Natural killer cell (primary cell): ENCODE results near the gene SON. TPM values are rescaled to one million over a fixed set of nuclear protein-coding genes. Genes with fewer than 3 reads are reported as not detected.
"Not testable (repeated sequence)": the region's sequence is repeated elsewhere in the genome, so short reads cannot be mapped to it uniquely, and the experiment has no call there.

Experiments
- ATAC-seq, 3 donors: fragments of 150-1000 bp in 2 of 3; fragments of 200-7000 bp in 1 of 3; cut with Tn5 transposase; 1 replicate in 1 of 3; 2 replicates in 2 of 3; pipeline ENCODE4 v1.10.0; 2021; ENCODE audit warnings: mild to moderate bottlenecking in 2 of 3, moderate library complexity in 2 of 3
- DNase-seq, 2 donors: peaks; one replicate each; pipeline versions ENCODE4 v3.0.0 to v3.0.0-alpha.2; 2013 to 2021; ENCODE audit warnings: mixed read lengths in 1 of 2
- H3K27ac ChIP-seq: one replicate; pipeline ENCODE4 v1.5.1; 2013; ENCODE audit warnings: mild to moderate bottlenecking, low read length
- H3K27me3 ChIP-seq: one replicate; pipeline ENCODE4 v1.6.1; 2013; ENCODE audit warnings: low read length; ENCODE audit not compliant: control insufficient read depth, insufficient read depth
- H3K36me3 ChIP-seq: one replicate; pipeline ENCODE4 v1.6.1; 2013; ENCODE audit warnings: low read length; ENCODE audit not compliant: control insufficient read depth, insufficient read depth
- H3K4me1 ChIP-seq: one replicate; pipeline ENCODE4 v1.6.1; 2013; ENCODE audit warnings: low read length; ENCODE audit not compliant: control insufficient read depth, insufficient read depth
- H3K4me3 ChIP-seq: one replicate; pipeline ENCODE4 v1.5.1; 2013; ENCODE audit warnings: low read length
- H3K9me3 ChIP-seq: one replicate; pipeline ENCODE4 v1.6.1; 2013; ENCODE audit warnings: low read length; ENCODE audit not compliant: control insufficient read depth, insufficient read depth
- H3K27ac Mint-ChIP-seq, 2 donors: one replicate each; pipeline ENCODE4 v1.8.0; 2022; ENCODE audit warnings: mild to moderate bottlenecking in 2 of 2, mixed read lengths in 2 of 2, moderate library complexity in 1 of 2
- H3K27me3 Mint-ChIP-seq, 2 donors: one replicate each; pipeline ENCODE4 v1.8.0; 2022; ENCODE audit warnings: low read depth in 2 of 2, mixed read lengths in 2 of 2
- H3K36me3 Mint-ChIP-seq: one replicate; pipeline ENCODE4 v1.8.0; 2022; ENCODE audit warnings: mixed read lengths
- H3K4me1 Mint-ChIP-seq, 2 donors: one replicate each; pipeline ENCODE4 v1.8.0; 2022; ENCODE audit warnings: mixed read lengths in 2 of 2
- H3K4me3 Mint-ChIP-seq: one replicate; pipeline ENCODE4 v1.8.0; 2022; ENCODE audit warnings: mild to moderate bottlenecking, moderate library complexity, mixed read lengths
- H3K9me3 Mint-ChIP-seq, 2 donors: one replicate each; pipeline ENCODE4 v1.8.0; 2022; ENCODE audit warnings: mixed read lengths in 2 of 2
- CTCF ChIP-seq: fragments of 200-600 bp; IDR thresholded peaks from one replicate; pipeline ENCODE4 v1.8.0; 2022; ENCODE audit warnings: antibody characterized with exemption
- WGBS: methylation state at CpG from one replicate; pipeline ENCODE4 v1.1.7; 2013; ENCODE audit warnings: missing lambda C conversion rate; ENCODE audit not compliant: insufficient coverage; 5-methylcytosine and 5-hydroxymethylcytosine counted together
- intact Hi-C: fragments of 100-400 bp; cut with micrococcal nuclease; formaldehyde crosslinking; loops from one replicate; pipeline ENCODE4 v1.14.2; 2022
- total RNA-seq, 4 donors: library from RNA; stranded (reverse); fragments of 120-200 nt in 1 of 4; gene quantifications; one replicate each; pipeline versions ENCODE4 v1.2.3 to v1.2.4, GENCODE V29; 2013 to 2022

Gene SON
- total RNA-seq, 3 donors from 2014 or later (not counting 1 experiment from before 2014, with no cell fraction given): 348 to 442 (median 416) TPM

GRCh38 chr21:33496345-33496744 is 46.5 kb upstream of the SON start:
- H3K36me3 Mint-ChIP-seq: no peaks in the 10 kb centered on the region
- WGBS: 79% methylated on average over 7 of the region's 7 CpGs
- intact Hi-C loops: no loop called here

GRCh38 chr21:33505833-33506232 is 37.0 kb upstream of the SON start:
- H3K27ac Mint-ChIP-seq: no peak overlapping the region
- no peak for TF ChIP-seq CTCF
- H3K4me1 Mint-ChIP-seq: no peaks in the 10 kb centered on the region
- no peak overlapping the region for H3K4me3 ChIP-seq
- no peak for ATAC-seq
- whole genome bisulfite sequencing: 98% methylated on average over 6 of the region's 8 CpGs
- no peak overlapping the region for H3K4me3 Mint-ChIP-seq
- H3K27ac ChIP-seq: no peak overlapping the region
- H3K27me3 Mint-ChIP-seq: no peaks in the 10 kb centered on the region
- intact Hi-C loops: no loop called here
- no peaks in the 10 kb centered on the region for H3K27me3 ChIP-seq
- H3K9me3 Mint-ChIP-seq: no peaks in the 10 kb centered on the region
- peaks cover 16% of the 10 kb centered on the region for H3K36me3 Mint-ChIP-seq
- H3K4me1 ChIP-seq: no peaks in the 10 kb centered on the region
- DNase-seq: no peak
- H3K9me3 ChIP-seq: no peaks in the 10 kb centered on the region
- peaks cover 54% of the 10 kb centered on the region for H3K36me3 ChIP-seq

More at GRCh38 chr21:33496345-33496744, 46.5 kb upstream of the SON start:
- no peaks in the 10 kb centered on the region for H3K36me3 ChIP-seq
- H3K27me3 ChIP-seq: no peaks in the 10 kb centered on the region
- no peak for TF ChIP-seq CTCF
- Mint-ChIP-seq H3K4me1 (peaks cover 8% of the 10 kb centered on the region in 2 donors), H3K4me3 (no peak overlapping the region), H3K27ac (no peak overlapping the region), H3K9me3 (no peaks in the 10 kb centered on the region), H3K27me3 (peaks cover 7 to 11% of the 10 kb centered on the region in 2 donors)
- ATAC-seq: no peak
- H3K9me3 ChIP-seq: no peaks in the 10 kb centered on the region
- no peak for DNase-seq
- no peak overlapping the region for H3K27ac ChIP-seq
- peaks cover 4% of the 10 kb centered on the region for H3K4me1 ChIP-seq
- H3K4me3 ChIP-seq: no peak overlapping the region

GRCh38 chr21:33507003-33507402 is 35.8 kb upstream of the SON start:
- 100% methylated on average over 1 of the region's 1 CpG for WGBS
- ATAC-seq: not testable (repeated sequence)
- H3K36me3 Mint-ChIP-seq: peaks cover 16% of the 10 kb centered on the region

GRCh38 chr21:33510826-33511225 is 32.0 kb upstream of the SON start:
- WGBS: 97% methylated on average over 7 of the region's 8 CpGs
- H3K27me3 ChIP-seq: no peaks in the 10 kb centered on the region
- TF ChIP-seq CTCF: no peak
- no peaks in the 10 kb centered on the region for H3K4me1 ChIP-seq
- Mint-ChIP-seq H3K4me1 (no peaks in the 10 kb centered on the region), H3K27ac (no peak overlapping the region), H3K4me3 (no peak overlapping the region), H3K36me3 (peaks cover 16% of the 10 kb centered on the region), H3K9me3 (no peaks in the 10 kb centered on the region), H3K27me3 (no peaks in the 10 kb centered on the region)
- no peak overlapping the region for H3K27ac ChIP-seq
- no peaks in the 10 kb centered on the region for H3K9me3 ChIP-seq
- DNase-seq (no peak), ATAC-seq (no peak)
- H3K36me3 ChIP-seq: peaks cover 61% of the 10 kb centered on the region
- no peak overlapping the region for H3K4me3 ChIP-seq
- intact Hi-C loops: no loop called here

More at GRCh38 chr21:33507003-33507402, 35.8 kb upstream of the SON start:
- H3K4me1 ChIP-seq, H3K27ac Mint-ChIP-seq, DNase-seq, H3K27me3 Mint-ChIP-seq, H3K4me3 Mint-ChIP-seq, intact Hi-C loops, H3K9me3 ChIP-seq, H3K9me3 Mint-ChIP-seq, H3K27ac ChIP-seq, H3K4me1 Mint-ChIP-seq, H3K27me3 ChIP-seq, H3K4me3 ChIP-seq: not testable (repeated sequence)
- peaks cover 64% of the 10 kb centered on the region for H3K36me3 ChIP-seq
